Kidney (tissue), 14 donors: ENCODE measurements around the gene SEC24D. TPM values are rescaled to one million over a fixed set of nuclear protein-coding genes. Genes with fewer than 3 reads are reported as not detected.

Source experiments
- DNase-seq, 5 donors: peaks; one replicate each; pipeline ENCODE4 v3.0.0-alpha.2; 2013 to 2020
- FAIRE-seq: peaks from 2 replicates; lab custom pipeline; 2012; peaks lifted over from hg19 to GRCh38; lab: Jason Lieb, UNC
- H3K27ac ChIP-seq, 2 donors: one replicate each; pipeline ENCODE4 v1.7.0; 2013; ENCODE audit warnings: low read depth in 2 of 2, low read length in 2 of 2, inconsistent platforms in 1 of 2
- H3K27me3 ChIP-seq: one replicate; pipeline ENCODE4 v1.7.1; 2013; ENCODE audit warnings: low read length, inconsistent platforms; ENCODE audit not compliant: control insufficient read depth, insufficient read depth
- H3K36me3 ChIP-seq, 3 donors: one replicate each; pipeline versions ENCODE4 v1.7.0 to v1.7.1; 2013; ENCODE audit warnings: low read length in 3 of 3, control low read depth in 1 of 3, inconsistent platforms in 1 of 3; ENCODE audit not compliant: insufficient read depth in 3 of 3, control insufficient read depth in 2 of 3
- H3K4me1 ChIP-seq, 3 donors: one replicate each; pipeline versions ENCODE4 v1.7.0 to v1.7.1; 2013; ENCODE audit warnings: low read length in 3 of 3, inconsistent platforms in 1 of 3, low read depth in 1 of 3; ENCODE audit not compliant: control insufficient read depth in 2 of 3, insufficient read depth in 2 of 3
- H3K4me3 ChIP-seq, 3 donors: one replicate each; pipeline versions ENCODE4 v1.7.0 to v1.8.1; 2013; ENCODE audit warnings: low read length in 3 of 3, control low read depth in 1 of 3, inconsistent platforms in 1 of 3
- H3K9ac ChIP-seq, 3 donors: one replicate each; pipeline versions ENCODE4 v1.7.0 to v1.7.1; 2013; ENCODE audit warnings: low read length in 3 of 3, control low read depth in 1 of 3, inconsistent platforms in 1 of 3
- H3K9me3 ChIP-seq, 3 donors: one replicate each; pipeline versions ENCODE4 v1.7.0 to v1.7.1; 2013; ENCODE audit warnings: low read length in 3 of 3, control low read depth in 1 of 3, inconsistent platforms in 1 of 3; ENCODE audit not compliant: control insufficient read depth in 2 of 3, insufficient read depth in 1 of 3
- intact Hi-C: fragments of 100-400 bp; cut with DNase I; formaldehyde crosslinking; loops from one replicate; pipeline ENCODE4 v1.11.1; 2022
- polyA plus RNA-seq: library from polyadenylated mRNA; stranded (reverse); fragments of 350-450 nt; fragmentation: Illumina TruSeq; extraction: RNeasy Lipid Tissue Mini Kit (QIAGEN cat#74804); gene quantifications from one replicate; pipeline ENCODE4 v1.2.3, GENCODE V29; 2014; ENCODE audit warnings: low read depth, low replicate concordance; ENCODE audit not compliant: insufficient read depth
- total RNA-seq: library from RNA; stranded (reverse); fragmentation: NEBNext Ultra II Directional; extraction: Animal tissue kit (Norgen Biotek cat#: 25700); gene quantifications from one replicate; pipeline ENCODE4 v1.2.1, GENCODE V29; 2021
- TF ChIP-seq, protein P1 (sequence below): IDR thresholded peaks from 3 replicates; pipeline ENCODE4 v1.5.1; 2012; ENCODE audit warnings: mild to moderate bottlenecking, moderate library complexity, borderline replicate concordance; ENCODE audit not compliant: insufficient read depth; ENCODE audit errors: extremely low read depth
- donor health status: control.
- donor health status: control.
- donor health status: control.
- donor health status: control.
- donor health status: control.
- donor health status: DM: yes; HTN: yes; CAD: no.
- donor health status: Normal renal cell carcinoma (clear cell type).

Gene SEC24D
- total and polyA plus RNA-seq, 2 donors from 2014 or later, result 5.9 to 45.4 TPM

DNA sequence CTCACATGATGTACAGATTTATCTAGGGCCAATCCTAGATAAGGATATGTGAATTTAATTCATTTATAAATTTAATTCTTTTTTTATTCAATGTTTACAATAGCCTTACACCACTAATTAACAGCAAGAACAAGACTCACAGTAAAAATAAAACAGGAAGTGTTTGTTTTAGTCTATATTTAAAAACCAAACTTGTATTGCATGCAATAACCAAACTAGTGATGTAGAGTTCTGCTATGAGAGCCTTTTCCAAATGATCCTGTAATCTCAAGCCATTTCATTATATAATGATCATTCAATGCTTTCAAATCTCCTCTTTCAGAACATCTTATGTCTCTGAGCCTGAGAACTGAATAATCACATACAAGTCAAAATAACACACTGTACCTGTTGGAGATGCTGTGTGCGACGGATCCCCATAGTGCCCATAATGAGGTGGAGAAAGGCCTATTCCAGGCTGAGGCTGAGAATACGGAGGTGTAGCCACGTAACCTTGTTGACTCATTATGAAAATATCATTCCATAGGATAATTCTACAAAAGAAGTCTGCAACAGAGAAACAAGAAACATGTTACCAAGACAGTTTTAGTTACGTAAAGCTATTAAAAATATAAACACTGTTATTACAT, 2.6 kb downstream of the SEC24D start:
- H3K36me3 ChIP-seq, result peaks cover 0 to 5% (median 5%) of the 10 kb centered on the region in 3 donors
- peaks cover 0 to 4% (median 0%) of the 10 kb centered on the region in 3 donors for H3K4me1 ChIP-seq
- H3K27me3 ChIP-seq, result no peaks in the 10 kb centered on the region
- TF ChIP-seq, protein P1, sequence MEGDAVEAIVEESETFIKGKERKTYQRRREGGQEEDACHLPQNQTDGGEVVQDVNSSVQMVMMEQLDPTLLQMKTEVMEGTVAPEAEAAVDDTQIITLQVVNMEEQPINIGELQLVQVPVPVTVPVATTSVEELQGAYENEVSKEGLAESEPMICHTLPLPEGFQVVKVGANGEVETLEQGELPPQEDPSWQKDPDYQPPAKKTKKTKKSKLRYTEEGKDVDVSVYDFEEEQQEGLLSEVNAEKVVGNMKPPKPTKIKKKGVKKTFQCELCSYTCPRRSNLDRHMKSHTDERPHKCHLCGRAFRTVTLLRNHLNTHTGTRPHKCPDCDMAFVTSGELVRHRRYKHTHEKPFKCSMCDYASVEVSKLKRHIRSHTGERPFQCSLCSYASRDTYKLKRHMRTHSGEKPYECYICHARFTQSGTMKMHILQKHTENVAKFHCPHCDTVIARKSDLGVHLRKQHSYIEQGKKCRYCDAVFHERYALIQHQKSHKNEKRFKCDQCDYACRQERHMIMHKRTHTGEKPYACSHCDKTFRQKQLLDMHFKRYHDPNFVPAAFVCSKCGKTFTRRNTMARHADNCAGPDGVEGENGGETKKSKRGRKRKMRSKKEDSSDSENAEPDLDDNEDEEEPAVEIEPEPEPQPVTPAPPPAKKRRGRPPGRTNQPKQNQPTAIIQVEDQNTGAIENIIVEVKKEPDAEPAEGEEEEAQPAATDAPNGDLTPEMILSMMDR, result no peak
- intact Hi-C loops, result no loop called here
- no peak overlapping the region for H3K27ac ChIP-seq
- no peak overlapping the region for H3K4me3 ChIP-seq
- no peak for FAIRE-seq
- H3K9ac ChIP-seq, result no peak overlapping the region
- DNase-seq, result no peak
- H3K9me3 ChIP-seq, result no peaks in the 10 kb centered on the region

DNA sequence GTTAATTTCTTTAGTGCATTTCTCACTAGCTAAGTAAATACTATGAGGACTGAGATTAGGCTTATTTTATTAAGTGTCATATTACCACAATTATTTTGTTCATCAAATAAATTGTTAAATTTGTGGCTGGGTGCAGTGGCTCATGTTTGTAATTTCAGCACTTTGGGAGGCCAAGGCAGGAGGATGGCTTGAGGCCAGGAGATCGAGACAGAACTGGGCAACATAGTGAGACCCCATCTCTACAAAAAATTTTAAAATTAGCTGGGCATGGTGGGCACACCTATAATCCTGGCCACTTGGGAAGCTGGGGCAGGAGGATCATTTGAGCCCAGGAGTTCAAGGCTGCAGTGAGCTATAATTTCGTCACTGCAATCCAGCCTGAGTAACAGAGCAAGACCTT, 6.8 kb downstream of the SEC24D start:
- no peaks in the 10 kb centered on the region for H3K9me3 ChIP-seq

DNA sequence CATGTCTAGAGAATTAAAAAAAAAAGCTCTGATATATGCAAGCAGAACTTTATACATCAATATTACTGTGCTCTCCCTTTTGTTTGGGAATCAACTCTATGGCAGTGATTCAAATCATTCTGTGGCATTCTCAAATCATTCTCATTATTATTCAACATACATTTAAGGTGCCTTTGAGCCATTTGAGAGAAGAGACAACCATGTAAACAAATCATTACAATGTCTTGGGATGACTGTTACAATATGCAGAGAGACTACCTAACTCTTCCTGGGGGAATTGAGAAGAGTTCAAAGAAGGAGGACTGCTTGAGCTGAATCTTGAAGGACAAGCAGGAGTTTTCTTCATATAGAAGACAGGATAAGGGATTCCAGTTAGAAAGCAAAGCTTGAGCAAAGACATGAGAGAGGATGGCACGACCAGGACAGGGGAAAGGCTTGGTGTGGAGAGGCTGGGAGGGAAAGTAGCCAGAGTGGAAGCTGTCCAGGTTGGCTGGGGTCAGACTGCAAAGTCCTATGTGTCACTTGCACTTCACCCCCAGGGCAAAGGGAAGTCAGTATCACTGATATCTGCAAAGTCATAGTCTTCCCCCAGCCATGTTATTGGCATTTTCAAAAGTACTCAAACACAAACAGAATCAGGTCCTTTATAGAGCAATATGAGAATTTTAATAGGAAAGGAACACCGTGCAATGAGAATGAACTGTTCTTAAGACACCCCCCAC, 9.0 kb downstream of the SEC24D start:
- peaks cover 0 to 3% (median 2%) of the 10 kb centered on the region in 3 donors for H3K36me3 ChIP-seq
- DNase-seq (no peak), FAIRE-seq (no peak)
- H3K27ac ChIP-seq, result no peak overlapping the region
- H3K27me3 ChIP-seq, result no peaks in the 10 kb centered on the region
- intact Hi-C loops, result no loop called here
- no peak overlapping the region for H3K4me3 ChIP-seq
- H3K4me1 ChIP-seq, result peaks cover 0 to 4% (median 4%) of the 10 kb centered on the region in 3 donors
- TF ChIP-seq, protein P1, result no peak
- H3K9ac ChIP-seq, result no peak overlapping the region
- H3K9me3 ChIP-seq, result no peaks in the 10 kb centered on the region

More for the DNA sequence above, 6.8 kb downstream of the SEC24D start:
- Histone ChIP-seq H3K4me3 (no peak overlapping the region), H3K4me1 (peaks cover 0 to 4% (median 0%) of the 10 kb centered on the region in 3 donors), H3K27me3 (no peaks in the 10 kb centered on the region), H3K9ac (no peak overlapping the region), H3K27ac (no peak overlapping the region), H3K36me3 (peaks cover 0 to 5% (median 5%) of the 10 kb centered on the region in 3 donors)
- FAIRE-seq (no peak), DNase-seq (no peak)
- intact Hi-C loops, result no loop called here
- TF ChIP-seq, protein P1, result no peak
